ENCODE measurements around the gene ZNF555.

ZNF555 gene

GRCh38 chr19:2804156-2805004, 36.9 kb upstream of the ZNF555 start:
- H3K27me3 Mint-ChIP-seq = no peaks in the 10 kb centered on the region
- H3K9me3 Mint-ChIP-seq (ENCODE audit: low read depth) = no peaks in the 10 kb centered on the region
- no peak overlapping the region for H3K27ac Mint-ChIP-seq
- H3K4me1 Mint-ChIP-seq (ENCODE audit: low read depth) = no peaks in the 10 kb centered on the region
- H3K36me3 Mint-ChIP-seq = peaks cover 7% of the 10 kb centered on the region
- no peak overlapping the region for H3K4me3 Mint-ChIP-seq

GRCh38 chr19:2805261-2805900, 35.9 kb upstream of the ZNF555 start:
- Mint-ChIP-seq H3K27ac (no peak overlapping the region), H3K27me3 (no peaks in the 10 kb centered on the region), H3K9me3 (ENCODE audit: low read depth) (no peaks in the 10 kb centered on the region), H3K4me3 (no peak overlapping the region), H3K36me3 (peaks cover 7% of the 10 kb centered on the region), H3K4me1 (ENCODE audit: low read depth) (no peaks in the 10 kb centered on the region)

- Mint-ChIP-seq H3K27ac (no peak overlapping the region), H3K9me3 (ENCODE audit: low read depth) (no peaks in the 10 kb centered on the region), H3K4me1 (ENCODE audit: low read depth) (no peaks in the 10 kb centered on the region), H3K4me3 (no peak overlapping the region), H3K27me3 (no peaks in the 10 kb centered on the region), H3K36me3 (peaks cover 7% of the 10 kb centered on the region)
These were observed 35.2 kb upstream of the ZNF555 start for GRCh38 chr19:2805991-2806649.

GRCh38 chr19:2806736-2807378, 34.4 kb upstream of the ZNF555 start:
- Mint-ChIP-seq H3K27me3 (no peaks in the 10 kb centered on the region), H3K4me1 (ENCODE audit: low read depth) (no peaks in the 10 kb centered on the region), H3K36me3 (peaks cover 7% of the 10 kb centered on the region), H3K27ac (no peak overlapping the region), H3K4me3 (no peak overlapping the region), H3K9me3 (ENCODE audit: low read depth) (no peaks in the 10 kb centered on the region)

- no peaks in the 10 kb centered on the region for H3K27me3 Mint-ChIP-seq
- H3K4me1 Mint-ChIP-seq (ENCODE audit: low read depth) = no peaks in the 10 kb centered on the region
- H3K4me3 Mint-ChIP-seq = no peak overlapping the region
- no peaks in the 10 kb centered on the region for H3K9me3 Mint-ChIP-seq (ENCODE audit: low read depth)
- peaks cover 5% of the 10 kb centered on the region for H3K36me3 Mint-ChIP-seq
- H3K27ac Mint-ChIP-seq = no peak overlapping the region
These were observed 33.7 kb upstream of the ZNF555 start for GRCh38 chr19:2807379-2808128.

- Mint-ChIP-seq H3K9me3 (ENCODE audit: low read depth) (no peaks in the 10 kb centered on the region), H3K36me3 (peaks cover 3% of the 10 kb centered on the region), H3K4me3 (no peak overlapping the region), H3K4me1 (ENCODE audit: low read depth) (no peaks in the 10 kb centered on the region), H3K27me3 (no peaks in the 10 kb centered on the region), H3K27ac (no peak overlapping the region)
These were observed 32.9 kb upstream of the ZNF555 start for GRCh38 chr19:2808129-2808941.

- Mint-ChIP-seq H3K9me3 (ENCODE audit: low read depth) (no peaks in the 10 kb centered on the region), H3K27ac (no peak overlapping the region), H3K36me3 (peaks cover 3% of the 10 kb centered on the region), H3K27me3 (no peaks in the 10 kb centered on the region), H3K4me3 (no peak overlapping the region), H3K4me1 (ENCODE audit: low read depth) (no peaks in the 10 kb centered on the region)
These were observed 31.7 kb upstream of the ZNF555 start for GRCh38 chr19:2809387-2810140.

GRCh38 chr19:2810141-2811091, 30.9 kb upstream of the ZNF555 start:
- Mint-ChIP-seq H3K9me3 (ENCODE audit: low read depth) (no peaks in the 10 kb centered on the region), H3K27ac (no peak overlapping the region), H3K4me1 (ENCODE audit: low read depth) (no peaks in the 10 kb centered on the region), H3K4me3 (no peak overlapping the region), H3K27me3 (no peaks in the 10 kb centered on the region), H3K36me3 (peaks cover 3% of the 10 kb centered on the region)

- H3K27ac Mint-ChIP-seq = no peak overlapping the region
- peaks cover 3% of the 10 kb centered on the region for H3K36me3 Mint-ChIP-seq
- no peaks in the 10 kb centered on the region for H3K27me3 Mint-ChIP-seq
These were observed 30.0 kb upstream of the ZNF555 start for GRCh38 chr19:2811221-2811722.

GRCh38 chr19:2811735-2812413, 29.4 kb upstream of the ZNF555 start:
- Mint-ChIP-seq H3K4me3 (no peak overlapping the region), H3K27me3 (no peaks in the 10 kb centered on the region), H3K4me1 (ENCODE audit: low read depth) (no peaks in the 10 kb centered on the region), H3K27ac (no peak overlapping the region), H3K9me3 (ENCODE audit: low read depth) (no peaks in the 10 kb centered on the region), H3K36me3 (peaks cover 3% of the 10 kb centered on the region)

More at GRCh38 chr19:2811221-2811722, 30.0 kb upstream of the ZNF555 start:
- Mint-ChIP-seq H3K4me3 (no peak overlapping the region), H3K4me1 (ENCODE audit: low read depth) (no peaks in the 10 kb centered on the region), H3K9me3 (ENCODE audit: low read depth) (no peaks in the 10 kb centered on the region)

- Mint-ChIP-seq H3K36me3 (peaks cover 3% of the 10 kb centered on the region), H3K4me3 (no peak overlapping the region), H3K27ac (no peak overlapping the region), H3K4me1 (ENCODE audit: low read depth) (peaks cover 4% of the 10 kb centered on the region), H3K27me3 (no peaks in the 10 kb centered on the region), H3K9me3 (ENCODE audit: low read depth) (no peaks in the 10 kb centered on the region)
These were observed 28.7 kb upstream of the ZNF555 start for GRCh38 chr19:2812414-2813234.
